ENCODE data around the gene NUTM1. TPM values are rescaled to one million over a fixed set of nuclear protein-coding genes. Genes with fewer than 3 reads are reported as not detected.

The NUTM1 gene
- total RNA-seq: not detected in 2 replicates

GRCh38 chr15:34342737-34343575 is at the start of gene NUTM1, which contains the start of gene NOP10:
TSS of gene NUTM1 (plus strand) at chr15:34343315. CDS start at chr15:34343697, 382 bp downstream.
TSS of gene NOP10 (minus strand) at chr15:34343136. CDS start at chr15:34343073, 63 bp downstream.
- peak; percentile 96 for DNase-seq

GRCh38 chr15:34297059-34297458 is 46.1 kb upstream of the NUTM1 start:
- DNase-seq: peak; percentile 25

- no peak for DNase-seq
Observed at GRCh38 chr15:34301058-34301457, 42.1 kb upstream of the NUTM1 start.

GRCh38 chr15:34304613-34305012 is 38.5 kb upstream of the NUTM1 start:
- DNase-seq: no peak

GRCh38 chr15:34311563-34311962 is 31.6 kb upstream of the NUTM1 start:
- DNase-seq: no peak

- DNase-seq: no peak
Observed at GRCh38 chr15:34314491-34315490, 28.3 kb upstream of the NUTM1 start.

GRCh38 chr15:34318277-34319079 is 24.6 kb upstream of the NUTM1 start:
- DNase-seq: peak; percentile 77

GRCh38 chr15:34323217-34323616 is 19.9 kb upstream of the NUTM1 start:
- no peak for DNase-seq

GRCh38 chr15:34324933-34325332 is 18.2 kb upstream of the NUTM1 start:
- DNase-seq: no peak

- no peak for DNase-seq
Observed at GRCh38 chr15:34325368-34325767, 17.7 kb upstream of the NUTM1 start.

GRCh38 chr15:34327906-34328305 is 15.2 kb upstream of the NUTM1 start:
- DNase-seq: no peak

GRCh38 chr15:34329006-34329405 is 14.1 kb upstream of the NUTM1 start:
- DNase-seq: no peak

- no peak for DNase-seq
Observed at GRCh38 chr15:34330279-34330678, 12.8 kb upstream of the NUTM1 start.

- no peak for DNase-seq
Observed at GRCh38 chr15:34331809-34332208, 11.3 kb upstream of the NUTM1 start.

GRCh38 chr15:34332553-34333120 is 10.5 kb upstream of the NUTM1 start:
- DNase-seq: no peak

GRCh38 chr15:34334672-34335071 is 8.4 kb upstream of the NUTM1 start:
- DNase-seq: peak; percentile 12

GRCh38 chr15:34335176-34336032 is 7.7 kb upstream of the NUTM1 start:
- DNase-seq: peak; percentile 77

GRCh38 chr15:34336231-34336990 is 6.7 kb upstream of the NUTM1 start:
- DNase-seq: no peak

GRCh38 chr15:34336991-34337556 is 6.0 kb upstream of the NUTM1 start:
- peak; percentile 12 for DNase-seq

Measured in dermis blood vessel endothelial cell (primary cell).